ENCODE results near the gene GID8. TPM values are rescaled to one million over a fixed set of nuclear protein-coding genes. Genes with fewer than 3 reads are reported as not detected.
A peak's percentile ranks its signal among the peaks of the same experiment; 100 is the strongest.

GID8 gene
- total RNA-seq, 2 experiments from 2014 or later, result 29.8 to 36.8 TPM

DNA sequence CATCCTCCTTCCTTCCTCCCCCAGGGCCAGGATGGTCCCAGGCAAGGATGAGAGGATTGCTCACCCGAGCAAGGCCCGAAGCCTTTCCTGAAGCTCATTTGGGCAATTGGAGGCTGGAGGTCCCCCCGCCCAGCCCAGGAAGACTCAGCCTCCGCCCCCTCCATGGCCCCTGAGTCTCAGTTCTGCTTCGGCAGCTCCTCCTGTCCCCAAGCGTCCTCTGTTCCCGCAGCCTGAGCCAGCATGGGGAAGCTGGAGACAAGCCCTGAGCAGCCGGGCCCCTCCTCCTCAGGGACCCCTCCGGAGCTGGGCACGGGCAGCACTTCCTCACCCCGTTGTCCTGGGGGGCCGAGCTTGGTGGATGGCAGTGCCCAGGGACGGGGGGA lies 40.6 kb downstream of the GID8 start:
- ATAC-seq, result no peak
- DNase-seq, result no peak
- Mint-ChIP-seq H3K9me3 (ENCODE audit: low read depth) (no peaks in the 10 kb centered on the region), H3K36me3 (no peaks in the 10 kb centered on the region), H3K4me3 (no peak overlapping the region), H3K27me3 (peaks cover 80% of the 10 kb centered on the region), H3K27ac (no peak overlapping the region), H3K4me1 (peaks cover 37% of the 10 kb centered on the region)
- CTCF ChIA-PET, result interaction anchor here (2.9 kb wide), 1 partner anchor 8 kb away, joined by 8 read pairs; no protein-coding TSS in a partner anchor

- Mint-ChIP-seq H3K27ac (no peak overlapping the region), H3K27me3 (peaks cover 82% of the 10 kb centered on the region), H3K4me3 (no peak overlapping the region), H3K4me1 (peaks cover 37% of the 10 kb centered on the region), H3K36me3 (no peaks in the 10 kb centered on the region), H3K9me3 (ENCODE audit: low read depth) (no peaks in the 10 kb centered on the region)
- DNase-seq, result no peak
- ATAC-seq, result no peak
- CTCF ChIA-PET, result interaction anchor here (1.1 to 2.9 kb wide), 2 partner anchors 9 to 76 kb away, joined by 4 to 8 read pairs; no protein-coding TSS in a partner anchor
Observed at GRCh38 chr20:62979310-62979709, 41.4 kb downstream of the GID8 start.

- no peak overlapping the region for H3K27ac Mint-ChIP-seq
- H3K4me3 Mint-ChIP-seq, result no peak overlapping the region
- peaks cover 81% of the 10 kb centered on the region for H3K27me3 Mint-ChIP-seq
- no peaks in the 10 kb centered on the region for H3K36me3 Mint-ChIP-seq
- CTCF ChIA-PET, result interaction anchor here (0.9 to 2.9 kb wide), 4 partner anchors 8 to 81 kb away, joined by 3 to 8 read pairs (median 4); no protein-coding TSS in a partner anchor
- ATAC-seq, result no peak
- DNase-seq, result no peak
- H3K9me3 Mint-ChIP-seq (ENCODE audit: low read depth), result no peaks in the 10 kb centered on the region
- H3K4me1 Mint-ChIP-seq, result peaks cover 37% of the 10 kb centered on the region
Observed at GRCh38 chr20:62979876-62980373, 42.0 kb downstream of the GID8 start.

DNA sequence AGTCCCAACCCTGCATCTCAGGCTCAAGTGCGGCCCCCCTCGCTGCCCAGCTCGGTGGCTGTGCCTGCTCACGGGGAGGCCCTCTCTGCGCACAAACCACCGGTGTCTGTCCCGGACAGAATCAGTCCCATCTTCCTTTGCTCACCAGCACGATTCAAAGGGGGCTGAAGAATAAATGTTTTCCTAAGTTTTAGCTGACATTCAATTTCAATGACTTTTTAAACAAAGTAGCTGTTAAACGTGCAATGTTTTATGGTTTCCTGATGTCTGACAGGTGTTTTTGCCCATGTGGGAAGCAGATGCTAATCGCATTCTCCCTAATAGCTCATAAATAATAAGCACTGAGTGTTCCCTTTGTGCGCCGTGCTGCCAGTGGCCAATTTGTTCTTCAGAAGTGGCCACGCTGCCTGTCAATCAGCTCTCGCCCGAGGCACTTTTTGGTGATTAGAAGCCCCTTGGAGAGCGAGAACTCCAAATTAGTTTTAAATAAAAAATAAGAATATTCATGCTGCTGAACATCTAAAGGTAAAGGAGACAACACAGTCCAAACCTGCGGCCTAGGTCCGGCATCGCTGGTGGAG lies 42.5 kb downstream of the GID8 start:
- ATAC-seq (no peak), DNase-seq (no peak)
- peaks cover 37% of the 10 kb centered on the region for H3K4me1 Mint-ChIP-seq
- no peak overlapping the region for H3K27ac Mint-ChIP-seq
- H3K36me3 Mint-ChIP-seq, result no peaks in the 10 kb centered on the region
- no peaks in the 10 kb centered on the region for H3K9me3 Mint-ChIP-seq (ENCODE audit: low read depth)
- peaks cover 81% of the 10 kb centered on the region for H3K27me3 Mint-ChIP-seq
- CTCF ChIA-PET, result interaction anchor here (0.6 to 2.9 kb wide), 4 partner anchors 8 to 81 kb away, joined by 3 to 8 read pairs (median 4); no protein-coding TSS in a partner anchor
- H3K4me3 Mint-ChIP-seq, result no peak overlapping the region

- Mint-ChIP-seq H3K4me1 (peaks cover 37% of the 10 kb centered on the region), H3K36me3 (no peaks in the 10 kb centered on the region), H3K4me3 (no peak overlapping the region), H3K9me3 (ENCODE audit: low read depth) (no peaks in the 10 kb centered on the region), H3K27me3 (peaks cover 77% of the 10 kb centered on the region), H3K27ac (no peak overlapping the region)
- CTCF ChIA-PET, result interaction anchor here (0.6 to 2.9 kb wide), 4 partner anchors 9 to 82 kb away, joined by 3 to 8 read pairs (median 4); no protein-coding TSS in a partner anchor
- ATAC-seq (no peak), DNase-seq (peak; percentile 54)
Observed at GRCh38 chr20:62980970-62981369, 43.0 kb downstream of the GID8 start.

DNA sequence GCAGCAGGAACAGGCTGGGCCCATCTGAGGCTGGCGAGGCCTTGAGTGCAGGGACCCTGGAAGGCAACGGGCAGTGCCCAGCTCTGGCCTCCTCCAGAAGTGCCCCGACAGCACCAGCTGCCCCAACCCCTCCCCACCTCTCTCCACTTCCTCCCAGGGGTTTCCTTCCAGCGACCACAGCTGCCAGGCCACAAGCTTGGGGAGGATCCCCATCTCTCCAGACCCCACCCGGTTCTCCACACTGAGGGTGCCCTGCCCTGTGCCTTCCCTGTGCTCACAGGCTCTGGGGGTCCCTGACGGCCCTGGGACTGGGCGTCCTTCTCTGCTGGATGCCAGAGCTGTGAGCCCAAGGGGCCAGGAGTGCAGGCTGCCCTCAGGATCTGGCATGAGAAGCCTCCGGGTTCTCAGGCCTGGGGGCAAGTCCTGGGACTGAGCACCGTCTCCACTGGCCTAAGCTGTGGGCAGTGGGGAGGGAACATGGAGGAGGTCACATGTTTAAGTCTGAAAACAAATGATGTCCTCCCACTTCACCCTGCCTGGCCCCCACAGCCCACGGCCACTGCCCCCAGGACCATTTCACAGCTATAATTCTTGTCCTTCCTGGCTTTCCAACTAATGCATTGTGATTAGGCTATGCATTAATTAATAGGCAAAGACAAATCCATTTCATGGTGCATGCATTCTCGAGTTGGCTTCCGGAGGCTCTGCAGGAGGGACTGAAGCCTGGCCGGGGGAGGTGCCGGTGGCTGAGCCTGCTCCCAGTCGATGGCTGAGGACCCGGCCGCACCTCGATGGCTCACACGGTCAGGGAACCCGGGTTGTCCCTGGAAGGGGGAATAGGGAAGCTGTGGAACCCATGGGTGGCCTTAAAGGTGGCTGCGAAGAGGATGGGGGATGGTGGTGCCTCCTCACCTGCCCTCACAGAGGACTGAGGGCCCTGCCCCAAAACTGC lies 44.5 kb downstream of the GID8 start:
- DNase-seq (no peak), ATAC-seq (no peak)
- Mint-ChIP-seq H3K27ac (no peak overlapping the region), H3K4me3 (no peak overlapping the region), H3K4me1 (peaks cover 35% of the 10 kb centered on the region), H3K36me3 (no peaks in the 10 kb centered on the region), H3K9me3 (ENCODE audit: low read depth) (no peaks in the 10 kb centered on the region), H3K27me3 (peaks cover 67% of the 10 kb centered on the region)
- CTCF ChIA-PET, result interaction anchor here (0.9 kb wide), 1 partner anchor 174 kb away, joined by 3 read pairs; no protein-coding TSS in a partner anchor

GRCh38 chr20:62983210-62983609 lies 45.3 kb downstream of the GID8 start:
- H3K4me1 Mint-ChIP-seq, result peaks cover 27% of the 10 kb centered on the region
- no peak overlapping the region for H3K4me3 Mint-ChIP-seq
- H3K9me3 Mint-ChIP-seq (ENCODE audit: low read depth), result no peaks in the 10 kb centered on the region
- DNase-seq (no peak), ATAC-seq (no peak)
- CTCF ChIA-PET, result no interaction called here
- no peaks in the 10 kb centered on the region for H3K36me3 Mint-ChIP-seq
- peaks cover 62% of the 10 kb centered on the region for H3K27me3 Mint-ChIP-seq
- no peak overlapping the region for H3K27ac Mint-ChIP-seq

GRCh38 chr20:62984666-62985443 lies 46.9 kb downstream of the GID8 start:
- Mint-ChIP-seq H3K27ac (no peak overlapping the region), H3K9me3 (ENCODE audit: low read depth) (no peaks in the 10 kb centered on the region), H3K4me3 (no peak overlapping the region), H3K27me3 (peaks cover 51% of the 10 kb centered on the region), H3K4me1 (peaks cover 25% of the 10 kb centered on the region), H3K36me3 (no peaks in the 10 kb centered on the region)
- CTCF ChIA-PET, result interaction anchor here (0.7 to 0.9 kb wide), 2 partner anchors 12 to 15 kb away, joined by 3 read pairs; no protein-coding TSS in a partner anchor
- DNase-seq (no peak), ATAC-seq (no peak)

- Mint-ChIP-seq H3K27me3 (peaks cover 45% of the 10 kb centered on the region), H3K27ac (no peak overlapping the region)
- CTCF ChIA-PET, result no interaction called here
Observed at GRCh38 chr20:62985444-62985778, 47.5 kb downstream of the GID8 start.

DNA sequence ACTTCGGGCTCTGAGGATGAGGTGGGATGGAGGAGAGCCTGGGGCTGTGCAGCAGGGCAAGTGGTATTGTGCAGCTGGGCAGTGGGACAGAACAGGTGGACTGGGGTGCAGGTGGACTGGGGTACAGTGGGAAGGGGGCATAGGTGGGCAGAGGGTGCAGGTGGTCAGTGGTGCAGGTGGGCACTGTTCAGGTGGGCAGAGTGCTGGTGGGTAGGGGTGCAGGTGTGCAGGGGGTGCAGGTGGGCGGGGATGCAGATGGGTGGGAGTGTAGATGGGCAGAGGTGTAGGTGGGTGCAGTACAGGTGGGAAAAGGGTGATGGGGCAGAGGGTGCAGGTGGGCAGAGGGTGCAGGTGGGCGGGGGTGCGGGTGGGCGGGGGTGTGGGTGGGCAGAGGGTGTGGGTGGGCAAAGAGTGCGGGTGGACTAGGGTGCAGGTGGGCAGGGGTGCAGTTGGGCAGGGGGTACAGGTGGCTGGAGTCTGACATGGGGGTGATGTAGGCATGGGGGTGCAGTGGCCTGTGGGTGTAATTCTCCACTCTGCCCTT lies 48.4 kb downstream of the GID8 start:
- H3K4me3 Mint-ChIP-seq, result no peak overlapping the region
- ATAC-seq (no peak), DNase-seq (no peak)
- no peak overlapping the region for H3K27ac Mint-ChIP-seq
- no peaks in the 10 kb centered on the region for H3K9me3 Mint-ChIP-seq (ENCODE audit: low read depth)
- peaks cover 16% of the 10 kb centered on the region for H3K4me1 Mint-ChIP-seq
- H3K27me3 Mint-ChIP-seq, result peaks cover 42% of the 10 kb centered on the region
- CTCF ChIA-PET, result interaction anchor here (0.8 kb wide), 1 partner anchor 14 kb away, joined by 3 read pairs; no protein-coding TSS in a partner anchor
- H3K36me3 Mint-ChIP-seq, result no peaks in the 10 kb centered on the region

More at GRCh38 chr20:62985444-62985778, 47.5 kb downstream of the GID8 start:
- Mint-ChIP-seq H3K36me3 (no peaks in the 10 kb centered on the region), H3K9me3 (ENCODE audit: low read depth) (no peaks in the 10 kb centered on the region), H3K4me1 (peaks cover 21% of the 10 kb centered on the region), H3K4me3 (no peak overlapping the region)
- ATAC-seq (no peak), DNase-seq (no peak)

DNA sequence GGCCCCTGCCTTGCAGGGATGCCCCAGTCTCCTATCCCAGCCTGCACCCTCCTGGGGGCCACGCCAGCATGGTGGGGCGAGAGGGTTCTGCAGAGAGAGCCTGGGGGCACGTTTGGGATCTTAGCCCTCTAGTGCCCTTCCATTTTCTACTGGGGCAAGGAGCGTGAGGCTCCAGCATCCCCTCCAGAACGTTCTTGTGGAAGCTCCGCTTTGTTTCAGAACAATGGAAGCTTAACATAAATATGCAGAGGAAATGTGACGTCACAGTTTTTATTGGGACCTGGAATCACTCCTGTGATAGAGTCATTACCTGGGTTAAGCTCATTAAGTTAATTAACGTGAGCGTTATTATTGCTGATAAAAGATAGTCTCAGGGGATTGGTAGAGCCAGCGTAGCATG lies 49.2 kb downstream of the GID8 start:
- Mint-ChIP-seq H3K27me3 (peaks cover 37% of the 10 kb centered on the region), H3K9me3 (ENCODE audit: low read depth) (no peaks in the 10 kb centered on the region), H3K4me1 (peaks cover 9% of the 10 kb centered on the region), H3K4me3 (no peak overlapping the region), H3K27ac (no peak overlapping the region), H3K36me3 (no peaks in the 10 kb centered on the region)
- ATAC-seq (no peak), DNase-seq (no peak)
- CTCF ChIA-PET, result no interaction called here

DNA sequence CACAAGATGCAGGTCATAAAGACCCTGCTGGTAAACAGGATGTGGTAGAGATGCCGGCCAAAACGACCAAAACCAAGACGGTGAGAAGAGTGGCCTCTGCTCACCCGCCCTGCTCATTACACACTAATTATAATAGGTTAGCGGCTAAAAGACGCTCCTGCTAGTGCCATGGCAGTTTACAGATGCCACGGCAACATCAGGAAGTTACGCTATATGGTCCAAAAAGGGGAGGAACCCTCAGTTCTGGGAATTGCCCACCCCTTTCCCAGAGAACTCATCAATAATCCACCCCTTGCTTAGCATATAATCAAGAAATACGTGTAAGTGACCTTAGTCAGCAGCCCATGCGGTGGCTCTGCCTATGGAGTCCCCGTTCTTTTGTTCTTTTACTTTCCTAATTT lies 51.3 kb downstream of the GID8 start:
- Mint-ChIP-seq H3K36me3 (no peaks in the 10 kb centered on the region), H3K4me3 (no peak overlapping the region), H3K4me1 (peaks cover 4% of the 10 kb centered on the region), H3K27ac (no peak overlapping the region), H3K27me3 (peaks cover 25% of the 10 kb centered on the region), H3K9me3 (ENCODE audit: low read depth) (no peaks in the 10 kb centered on the region)
- CTCF ChIA-PET, result no interaction called here
- ATAC-seq, result peak; percentile 43
- DNase-seq, result peak; percentile 51
